Gastroesophageal sphincter (tissue), 4 donors: Measurements from ENCODE around the gene NCSTN. TPM values are rescaled to one million over a fixed set of nuclear protein-coding genes. Genes with fewer than 3 reads are reported as not detected.

Experiments used
- ATAC-seq: fragments of 150-250 bp; one replicate; pipeline ENCODE4 v1.9.1; 2016; ENCODE audit warnings: mild to moderate bottlenecking, moderate library complexity
- H3K27ac ChIP-seq, 4 donors: fragments of 200-600 bp; sonication (generic) in 3 of 4; 1 replicate in 3 of 4; 2 replicates in 1 of 4; pipeline ENCODE4 v1.5.1; 2016 to 2019
- H3K27me3 ChIP-seq: fragments of 200-600 bp; sonication (generic); one replicate; pipeline ENCODE4 v1.5.1; 2019
- H3K36me3 ChIP-seq, 2 donors: fragments of 200-600 bp; sonication (generic); one replicate each; pipeline ENCODE4 v1.5.1; 2019; ENCODE audit warnings: control low read depth in 1 of 2
- H3K4me1 ChIP-seq, 3 donors: fragments of 200-600 bp; sonication (generic); 1 replicate in 2 of 3; 2 replicates in 1 of 3; pipeline ENCODE4 v1.5.1; 2016 to 2019; ENCODE audit warnings: control low read depth in 2 of 3
- H3K4me3 ChIP-seq, 2 donors: fragments of 200-600 bp; sonication (generic); one replicate each; pipeline ENCODE4 v1.5.1; 2019; ENCODE audit warnings: mild to moderate bottlenecking in 1 of 2, moderate library complexity in 1 of 2
- H3K9me3 ChIP-seq, 3 donors: fragments of 200-600 bp; sonication (generic); one replicate each; pipeline ENCODE4 v1.5.1; 2017 to 2019; ENCODE audit warnings: control low read depth in 2 of 3
- CTCF ChIP-seq, 4 experiments: fragments of 200-600 bp in 2 of 4; fragments of 450-650 bp in 2 of 4; sonication (generic) in 1 of 4; IDR thresholded peaks; one replicate each; pipeline ENCODE4 v1.5.1; 2017 to 2019; ENCODE audit warnings: antibody characterized with exemption in 4 of 4, mild to moderate bottlenecking in 2 of 4, moderate library complexity in 2 of 4
- EP300 ChIP-seq: sonication (generic); formaldehyde crosslinking; IDR thresholded peaks from one replicate; pipeline ENCODE4 v1.6.1; 2017; ENCODE audit warnings: antibody characterized with exemption, mild to moderate bottlenecking
- POLR2A ChIP-seq, 2 donors: fragments of 450-650 bp; IDR thresholded peaks; one replicate each; pipeline ENCODE4 v1.6.1; 2017; ENCODE audit warnings: antibody characterized with exemption in 2 of 2, mild to moderate bottlenecking in 2 of 2, moderate library complexity in 1 of 2
- POLR2AphosphoS5 ChIP-seq: sonication (generic); formaldehyde crosslinking; IDR thresholded peaks from one replicate; pipeline ENCODE4 v1.6.1; 2017; ENCODE audit warnings: antibody characterized with exemption
- WGBS, 2 donors: methylation state at CpG; one replicate each; pipeline ENCODE4 v1.1.5; 2018; ENCODE audit warnings: low coverage in 1 of 2; 5-methylcytosine and 5-hydroxymethylcytosine counted together
- total RNA-seq, 4 donors: library from RNA; depleted of rRNA; stranded (reverse); fragments of >200 nt; gene quantifications; one replicate each; pipeline ENCODE4 v1.1.0, GENCODE V29; 2016

NCSTN gene
- total RNA-seq, 4 donors from 2014 or later, result 41.5 to 49.2 (median 47.5) TPM

DNA sequence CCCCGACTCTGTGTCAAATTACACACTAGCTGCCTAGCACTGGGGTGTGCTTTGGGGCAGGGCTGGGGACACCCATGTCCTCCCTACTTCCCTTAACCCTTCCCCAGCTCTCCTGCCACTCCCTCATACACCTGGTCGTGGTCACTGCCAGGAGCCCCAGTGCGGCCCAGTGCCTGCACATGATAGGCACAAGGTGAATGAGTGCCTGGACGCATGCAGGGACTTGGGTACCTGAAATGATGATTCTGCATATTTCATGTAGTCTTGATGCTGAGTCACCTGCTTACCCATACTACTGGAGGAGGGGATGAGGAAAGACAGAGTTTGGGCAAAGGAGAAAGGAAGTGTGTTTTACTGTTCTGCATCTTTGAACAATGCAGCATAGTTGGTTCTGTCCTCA, 55.6 kb downstream of the NCSTN start:
- Histone ChIP-seq H3K9me3 (no peaks in the 10 kb centered on the region), H3K36me3 (no peaks in the 10 kb centered on the region), H3K4me3 (no peak overlapping the region), H3K27ac (no peak overlapping the region), H3K27me3 (peaks cover 10% of the 10 kb centered on the region), H3K4me1 (peaks cover 0 to 33% (median 7%) of the 10 kb centered on the region in 3 donors)
- TF ChIP-seq POLR2A (IDR thresholded peaks at IDR 0.05), result no peak
- TF ChIP-seq EP300, result no peak
- TF ChIP-seq POLR2AphosphoS5, result no peak
- no peak for ATAC-seq
- WGBS, 2 donors, result no CpG with 5 or more reads among the region's 4 CpGs

GRCh38 chr1:160399544-160400222, 56.5 kb downstream of the NCSTN start:
- Histone ChIP-seq H3K27ac (peak overlapping the region in 3 of 4 donors; percentile 63 to 83 (median 67)), H3K9me3 (no peaks in the 10 kb centered on the region), H3K27me3 (peaks cover 10% of the 10 kb centered on the region), H3K4me3 (peak overlapping the region; percentile 64 to 72), H3K36me3 (no peaks in the 10 kb centered on the region), H3K4me1 (peaks cover 0 to 33% (median 7%) of the 10 kb centered on the region in 3 donors)
- TF ChIP-seq EP300, result no peak
- no peak for TF ChIP-seq POLR2AphosphoS5
- no peak for TF ChIP-seq POLR2A (IDR thresholded peaks at IDR 0.05)
- TF ChIP-seq CTCF (IDR thresholded peaks at IDR 0.05), result no peak
- WGBS, 2 donors, result 3 to 44% methylated on average over 8 to 13 of the region's 17 CpGs
- ATAC-seq, result no peak

DNA sequence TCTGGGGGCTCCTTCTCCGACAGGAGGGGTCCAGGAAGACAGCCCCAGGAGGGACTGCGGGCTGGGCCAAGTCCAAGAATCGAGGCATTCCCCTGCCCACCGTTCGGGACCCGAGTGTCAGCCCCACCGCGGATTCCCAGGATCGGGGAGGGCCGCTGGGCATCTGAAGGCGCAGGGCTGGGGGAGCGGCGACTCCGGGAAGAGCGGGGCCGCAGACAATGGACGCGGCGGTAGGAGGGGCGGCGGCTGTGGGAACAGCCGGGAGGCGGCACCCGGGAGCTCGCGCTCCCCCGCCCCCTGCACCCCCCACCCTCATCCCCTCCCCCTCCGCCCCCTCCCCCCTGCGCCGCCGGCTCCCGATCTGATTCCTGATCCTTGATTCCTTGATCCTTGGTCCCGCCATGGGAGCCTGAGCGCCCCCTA, 57.1 kb downstream of the NCSTN start, which contains the start of gene VANGL2:
Gene VANGL2 (plus strand): TSS at position 342 of the 423 bp plus-strand sequence. CDS start 15,274 bp downstream, outside the sequence.
- peak; percentile 91 for ATAC-seq
- peak in 2 of 4 experiments; percentile 14 to 26 for TF ChIP-seq CTCF (IDR thresholded peaks at IDR 0.05)
- TF ChIP-seq POLR2A (IDR thresholded peaks at IDR 0.05), result no peak
- no peak for TF ChIP-seq EP300
- no peak for TF ChIP-seq POLR2AphosphoS5
- Histone ChIP-seq H3K27ac (peak within 1 kb of the TSS in 3 of 4 donors; percentile 63 to 83 (median 67)), H3K36me3 (no peaks in the 10 kb centered on the region), H3K27me3 (peaks cover 10% of the 10 kb centered on the region), H3K4me1 (peaks cover 0 to 33% (median 7%) of the 10 kb centered on the region in 3 donors), H3K4me3 (peak within 1 kb of the TSS; percentile 64 to 72), H3K9me3 (no peaks in the 10 kb centered on the region)
- no CpG with 5 or more reads among the region's 34 CpGs for WGBS, 2 donors

DNA sequence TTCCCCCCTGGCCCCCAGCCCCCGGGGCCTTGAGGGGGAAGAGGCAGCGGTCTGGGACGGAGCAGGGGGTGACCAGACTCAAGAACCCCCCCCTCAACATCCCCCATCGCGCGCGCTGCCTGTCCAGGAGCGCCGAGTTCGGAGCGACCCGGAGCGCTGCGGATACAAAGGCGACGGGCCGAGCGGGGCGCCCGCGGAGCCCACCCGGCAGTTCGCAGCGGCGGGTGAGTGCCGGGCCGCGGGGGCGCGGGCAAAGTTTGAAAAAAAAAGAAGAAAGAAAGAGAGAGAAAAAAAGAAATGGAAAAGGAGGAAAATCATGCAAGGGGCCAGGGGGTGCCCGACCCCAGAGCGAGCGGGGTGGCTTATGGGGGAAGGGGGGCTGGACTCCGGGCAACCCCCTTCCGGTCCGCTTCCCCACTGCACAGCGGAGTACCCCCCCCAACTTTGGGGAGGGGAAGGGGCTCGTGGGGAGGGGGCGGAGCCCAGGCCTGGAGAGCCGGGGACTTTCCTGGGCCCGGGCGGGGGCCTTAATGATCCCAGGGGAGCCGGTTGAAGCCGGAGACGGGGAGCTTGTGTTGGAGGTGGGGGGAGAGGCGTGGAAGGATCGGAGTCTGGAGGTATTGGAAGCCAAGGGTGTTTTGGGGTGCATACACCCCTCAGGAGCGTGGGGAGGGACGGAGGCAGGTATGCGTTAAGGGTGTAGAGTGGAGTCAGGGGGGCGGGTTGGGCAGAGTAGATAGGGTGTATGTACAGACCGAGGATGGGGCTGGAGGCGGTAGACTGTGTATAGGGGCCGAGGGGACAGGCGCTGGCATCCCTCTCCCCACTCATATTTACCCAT, 57.7 kb downstream of the NCSTN start:
- peaks cover 10% of the 10 kb centered on the region for H3K27me3 ChIP-seq
- ATAC-seq, result peak; percentile 48
- peak overlapping the region in 3 of 4 donors; percentile 63 to 83 (median 67) for H3K27ac ChIP-seq
- no peaks in the 10 kb centered on the region for H3K36me3 ChIP-seq
- peaks cover 0 to 33% (median 7%) of the 10 kb centered on the region in 3 donors for H3K4me1 ChIP-seq
- peak overlapping the region; percentile 64 to 72 for H3K4me3 ChIP-seq
- 0 to 3% methylated on average over 10 to 19 of the region's 55 CpGs for WGBS, 2 donors
- no peaks in the 10 kb centered on the region for H3K9me3 ChIP-seq
- no peak for TF ChIP-seq CTCF (IDR thresholded peaks at IDR 0.05)

DNA sequence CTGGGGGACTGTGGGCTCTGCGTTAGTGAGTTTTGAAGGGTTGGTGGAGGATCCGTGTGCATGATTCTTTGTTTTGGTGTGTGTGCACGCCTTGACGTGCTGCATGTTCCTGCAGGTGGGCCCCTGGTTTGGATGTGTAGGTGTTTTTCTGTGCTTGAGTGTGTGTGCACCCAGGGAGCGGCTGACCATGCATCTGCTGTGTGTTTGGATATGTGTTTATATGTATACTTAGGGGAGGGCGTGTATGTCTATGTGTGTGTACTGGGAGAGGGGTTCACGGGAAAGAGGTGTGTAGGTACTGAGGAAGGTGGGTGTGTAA, 58.3 kb downstream of the NCSTN start:
- no peaks in the 10 kb centered on the region for H3K9me3 ChIP-seq
- no peak for ATAC-seq
- peaks cover 10% of the 10 kb centered on the region for H3K27me3 ChIP-seq
- TF ChIP-seq POLR2A (IDR thresholded peaks at IDR 0.05) (no peak), EP300 (no peak), CTCF (IDR thresholded peaks at IDR 0.05) (no peak), POLR2AphosphoS5 (no peak)
- H3K4me1 ChIP-seq, result peaks cover 0 to 33% (median 7%) of the 10 kb centered on the region in 3 donors
- H3K4me3 ChIP-seq, result peak overlapping the region; percentile 64 to 72
- 20 to 24% methylated on average over 6 to 7 of the region's 7 CpGs for WGBS, 2 donors
- H3K36me3 ChIP-seq, result no peaks in the 10 kb centered on the region
- peak overlapping the region in 3 of 4 donors; percentile 63 to 83 (median 67) for H3K27ac ChIP-seq
